Measurements from ENCODE around the gene BEAN1. TPM values are rescaled to one million over a fixed set of nuclear protein-coding genes. Genes with fewer than 3 reads are reported as not detected.

Gene BEAN1
- total RNA-seq, 4 donors from 2014 or later: 0.23 to 1.8 (median 0.76) TPM; not detected in 1

DNA sequence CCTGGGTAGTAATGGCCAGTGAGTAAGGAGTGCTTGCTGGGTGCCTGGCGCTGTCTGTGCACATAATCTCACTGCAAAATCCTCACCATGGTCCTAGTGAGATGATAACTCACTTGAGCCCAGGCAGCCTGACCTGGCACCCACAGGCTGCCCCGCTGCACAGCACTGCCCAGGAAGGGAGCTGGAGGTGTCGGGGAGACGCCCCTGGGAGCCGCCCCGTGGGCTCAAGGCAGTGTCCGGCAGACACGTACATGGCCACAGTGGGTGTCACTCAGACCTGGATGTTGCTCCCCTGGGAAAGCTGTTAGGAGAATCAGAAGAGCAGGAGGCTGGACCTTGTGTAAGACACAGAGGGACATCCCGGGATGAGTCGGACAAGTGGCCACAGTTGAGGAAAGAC lies 44.2 kb downstream of the BEAN1 start:
- WGBS, 2 donors: 95 to 96% methylated on average over 4 to 5 of the region's 10 CpGs
- TF ChIP-seq, protein P1, sequence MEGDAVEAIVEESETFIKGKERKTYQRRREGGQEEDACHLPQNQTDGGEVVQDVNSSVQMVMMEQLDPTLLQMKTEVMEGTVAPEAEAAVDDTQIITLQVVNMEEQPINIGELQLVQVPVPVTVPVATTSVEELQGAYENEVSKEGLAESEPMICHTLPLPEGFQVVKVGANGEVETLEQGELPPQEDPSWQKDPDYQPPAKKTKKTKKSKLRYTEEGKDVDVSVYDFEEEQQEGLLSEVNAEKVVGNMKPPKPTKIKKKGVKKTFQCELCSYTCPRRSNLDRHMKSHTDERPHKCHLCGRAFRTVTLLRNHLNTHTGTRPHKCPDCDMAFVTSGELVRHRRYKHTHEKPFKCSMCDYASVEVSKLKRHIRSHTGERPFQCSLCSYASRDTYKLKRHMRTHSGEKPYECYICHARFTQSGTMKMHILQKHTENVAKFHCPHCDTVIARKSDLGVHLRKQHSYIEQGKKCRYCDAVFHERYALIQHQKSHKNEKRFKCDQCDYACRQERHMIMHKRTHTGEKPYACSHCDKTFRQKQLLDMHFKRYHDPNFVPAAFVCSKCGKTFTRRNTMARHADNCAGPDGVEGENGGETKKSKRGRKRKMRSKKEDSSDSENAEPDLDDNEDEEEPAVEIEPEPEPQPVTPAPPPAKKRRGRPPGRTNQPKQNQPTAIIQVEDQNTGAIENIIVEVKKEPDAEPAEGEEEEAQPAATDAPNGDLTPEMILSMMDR (IDR thresholded peaks at IDR 0.05): no peak
- TF ChIP-seq POLR2A (IDR thresholded peaks at IDR 0.05): no peak
- Histone ChIP-seq H3K27ac (no peak overlapping the region), H3K4me3 (no peak overlapping the region), H3K9me3 (no peaks in the 10 kb centered on the region), H3K4me1 (peaks cover 0 to 8% (median 0%) of the 10 kb centered on the region in 3 donors), H3K27me3 (peaks cover 0 to 31% (median 0%) of the 10 kb centered on the region in 4 donors), H3K36me3 (no peaks in the 10 kb centered on the region)
- DNase-seq: no peak
- intact Hi-C loops (cut with DNase I): loop anchor here (10.0 kb wide), 1 partner anchor 134 kb away; the partner anchor contains the start of gene CMTM3

DNA sequence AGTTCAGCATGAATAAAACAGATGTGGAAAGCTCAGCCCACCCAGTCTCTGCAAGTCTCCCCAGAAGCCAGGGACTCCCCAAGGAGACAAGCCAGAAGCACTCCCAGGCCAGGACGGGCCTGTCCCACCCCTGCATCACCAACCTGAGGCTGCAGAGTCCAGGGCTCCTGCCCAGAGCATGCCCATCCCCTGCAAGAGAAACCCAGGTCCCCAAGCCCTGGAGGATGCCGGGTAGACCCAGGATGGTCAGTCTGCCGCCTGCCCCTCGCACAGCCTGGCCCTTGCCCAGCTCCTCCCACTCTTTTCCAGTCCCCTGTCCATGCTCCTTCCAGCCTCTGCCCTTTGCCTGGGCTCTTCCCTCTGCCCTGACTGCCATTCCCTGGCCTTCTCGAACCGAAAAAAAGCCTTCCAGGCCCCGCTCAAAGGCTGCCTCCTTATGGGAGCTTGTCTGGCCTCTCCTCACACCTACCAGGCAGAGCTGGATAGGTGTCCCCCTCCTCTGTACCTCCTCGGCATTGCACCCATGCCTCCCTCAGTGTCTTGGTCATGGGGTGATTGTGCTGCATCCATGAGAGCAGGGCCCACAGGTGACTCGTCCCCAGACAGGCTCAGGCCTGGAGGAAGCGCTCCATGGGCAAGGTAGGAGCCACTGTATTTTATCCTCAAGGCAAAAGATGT lies 44.8 kb downstream of the BEAN1 start:
- no peak overlapping the region for H3K4me3 ChIP-seq
- H3K27me3 ChIP-seq: peaks cover 0 to 30% (median 0%) of the 10 kb centered on the region in 4 donors
- no peak overlapping the region for H3K27ac ChIP-seq
- TF ChIP-seq POLR2A (IDR thresholded peaks at IDR 0.05): no peak
- TF ChIP-seq, protein P1 (IDR thresholded peaks at IDR 0.05): no peak
- H3K4me1 ChIP-seq: peaks cover 0 to 8% (median 0%) of the 10 kb centered on the region in 3 donors
- no peaks in the 10 kb centered on the region for H3K36me3 ChIP-seq
- intact Hi-C loops (cut with DNase I): loop anchor here (10.0 kb wide), 1 partner anchor 133 kb away; the partner anchor contains the start of gene CMTM3
- DNase-seq: no peak
- 83 to 85% methylated on average over 7 to 9 of the region's 10 CpGs for WGBS, 2 donors
- no peaks in the 10 kb centered on the region for H3K9me3 ChIP-seq

DNA sequence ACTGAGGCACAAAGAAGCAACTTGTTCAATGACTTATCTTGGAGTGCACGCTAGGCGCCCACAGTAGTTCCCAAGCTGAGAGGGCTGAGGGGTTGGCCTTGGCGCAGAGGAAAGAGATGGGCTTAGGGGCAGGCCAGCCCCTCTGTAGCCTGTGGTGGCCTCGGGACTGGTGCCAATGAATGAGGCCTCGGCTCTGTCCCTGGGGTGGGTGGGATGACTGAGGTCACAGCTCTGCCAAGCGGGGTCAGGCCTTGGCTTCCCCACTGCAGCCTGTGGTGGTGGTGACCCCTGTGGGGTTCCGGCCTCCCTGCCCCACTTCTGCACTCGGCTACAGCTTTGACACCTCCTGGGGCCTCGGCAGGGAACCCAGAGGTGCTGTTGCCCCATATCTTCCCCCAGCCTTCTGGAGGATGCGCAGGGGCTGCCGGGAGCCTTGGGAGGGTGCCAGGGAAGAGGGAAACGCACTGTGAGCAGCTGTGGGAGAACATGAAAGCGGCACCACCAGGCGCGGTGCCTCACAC lies 46.0 kb downstream of the BEAN1 start:
- Histone ChIP-seq H3K9me3 (no peaks in the 10 kb centered on the region), H3K4me3 (no peak overlapping the region), H3K4me1 (peaks cover 0 to 13% (median 0%) of the 10 kb centered on the region in 3 donors), H3K27me3 (peaks cover 0 to 32% (median 0%) of the 10 kb centered on the region in 4 donors), H3K36me3 (no peaks in the 10 kb centered on the region), H3K27ac (no peak overlapping the region)
- WGBS, 2 donors: 84 to 85% methylated on average over 6 to 9 of the region's 15 CpGs
- no peak for DNase-seq
- intact Hi-C loops (cut with DNase I): loop anchor here (10.0 kb wide), 1 partner anchor 132 kb away; the partner anchor contains the start of gene CMTM3
- TF ChIP-seq, protein P1 (IDR thresholded peaks at IDR 0.05): no peak
- no peak for TF ChIP-seq POLR2A (IDR thresholded peaks at IDR 0.05)

DNA sequence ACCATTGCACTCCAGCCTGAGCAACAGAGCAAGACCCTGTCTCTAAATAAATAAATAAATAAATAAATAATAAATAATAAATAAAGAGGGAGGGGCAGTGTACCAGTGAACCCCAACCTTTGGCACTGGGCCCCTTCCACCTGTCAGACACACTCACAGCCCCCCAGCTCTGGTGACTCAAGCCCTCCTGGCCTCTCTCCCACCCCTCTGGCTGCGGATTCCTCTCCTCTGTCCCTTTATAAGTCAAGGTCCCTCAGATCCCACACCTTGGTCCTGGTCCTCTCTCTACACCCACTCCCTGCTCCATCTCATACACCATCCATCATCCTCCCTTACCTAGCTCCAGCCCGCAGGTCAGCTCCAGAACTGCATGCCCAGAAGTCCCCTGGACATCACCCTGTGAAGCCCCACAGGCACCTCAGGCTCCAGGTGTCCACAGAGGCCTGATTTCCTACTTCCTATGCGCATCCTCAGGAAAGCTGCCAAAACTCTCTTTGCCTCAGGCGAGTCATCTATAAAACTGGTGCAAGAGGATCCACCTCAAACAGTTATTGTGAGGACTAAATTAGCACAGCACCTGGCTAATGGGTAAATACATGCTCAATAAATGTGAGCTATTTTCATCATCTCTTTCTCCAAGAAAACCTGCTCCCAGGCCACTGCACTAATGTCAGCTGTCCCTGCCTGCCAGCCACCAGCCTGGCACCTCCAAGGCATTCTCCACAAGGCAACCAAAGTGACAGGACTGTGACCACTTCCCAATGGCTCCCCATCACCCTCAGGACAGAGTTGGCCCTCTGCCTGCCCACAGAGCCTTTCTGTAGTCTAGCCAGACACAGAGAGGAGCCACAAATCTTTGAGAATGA lies 46.8 kb downstream of the BEAN1 start:
- peaks cover 0 to 21% (median 4%) of the 10 kb centered on the region in 3 donors for H3K4me1 ChIP-seq
- no peak overlapping the region for H3K27ac ChIP-seq
- TF ChIP-seq POLR2A (IDR thresholded peaks at IDR 0.05): no peak
- TF ChIP-seq, protein P1 (IDR thresholded peaks at IDR 0.05): no peak
- no peaks in the 10 kb centered on the region for H3K36me3 ChIP-seq
- peaks cover 0 to 26% (median 0%) of the 10 kb centered on the region in 4 donors for H3K27me3 ChIP-seq
- H3K9me3 ChIP-seq: no peaks in the 10 kb centered on the region
- intact Hi-C loops (cut with DNase I): loop anchor here (10.0 kb wide), 1 partner anchor 131 kb away; the partner anchor contains the start of gene CMTM3
- 50 to 69% methylated on average over 3 to 4 of the region's 4 CpGs for WGBS, 2 donors
- no peak overlapping the region for H3K4me3 ChIP-seq
- no peak for DNase-seq

Measured in esophagus squamous epithelium (tissue), 5 donors.